ENCODE data around the gene NRG2.

Gene NRG2

DNA sequence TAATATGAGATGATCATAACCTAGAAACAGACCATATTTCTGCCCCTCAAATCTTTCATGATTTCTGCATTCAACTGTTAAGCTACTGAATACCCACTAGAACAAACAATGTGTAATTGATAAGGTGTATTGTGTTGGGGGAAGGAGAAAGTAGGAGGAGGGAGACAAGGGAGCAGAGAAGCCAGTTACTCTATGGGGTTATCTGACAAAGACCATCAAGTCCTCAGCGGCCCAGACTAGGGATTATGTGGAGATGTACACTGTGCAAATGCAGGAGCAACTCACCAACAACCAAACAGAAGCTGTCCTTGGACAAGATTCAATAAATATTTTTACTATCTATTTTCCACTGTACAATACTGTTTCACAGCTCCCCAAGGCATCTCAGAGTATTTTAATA lies 2.7 kb downstream of the NRG2 start:
- no peak for FAIRE-seq

DNA sequence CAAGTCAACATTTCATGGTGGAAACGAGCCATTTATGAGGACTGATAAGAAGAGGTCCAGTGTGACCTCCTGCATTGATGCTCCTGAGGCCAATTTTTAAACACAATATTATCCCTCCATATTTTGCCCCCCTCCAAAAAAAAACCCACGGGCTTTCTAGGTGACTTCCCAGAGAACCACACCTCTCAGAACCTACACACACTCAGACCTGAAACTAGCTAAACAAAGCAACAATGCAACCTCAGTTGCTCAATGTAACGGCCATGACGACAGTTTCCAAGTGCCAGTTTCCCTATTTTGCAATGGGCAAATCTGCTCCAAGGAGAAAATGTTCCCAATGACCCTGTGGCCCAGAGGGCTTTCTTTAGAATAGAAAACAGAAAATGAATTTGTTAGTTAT lies 3.5 kb downstream of the NRG2 start:
- FAIRE-seq: no peak

DNA sequence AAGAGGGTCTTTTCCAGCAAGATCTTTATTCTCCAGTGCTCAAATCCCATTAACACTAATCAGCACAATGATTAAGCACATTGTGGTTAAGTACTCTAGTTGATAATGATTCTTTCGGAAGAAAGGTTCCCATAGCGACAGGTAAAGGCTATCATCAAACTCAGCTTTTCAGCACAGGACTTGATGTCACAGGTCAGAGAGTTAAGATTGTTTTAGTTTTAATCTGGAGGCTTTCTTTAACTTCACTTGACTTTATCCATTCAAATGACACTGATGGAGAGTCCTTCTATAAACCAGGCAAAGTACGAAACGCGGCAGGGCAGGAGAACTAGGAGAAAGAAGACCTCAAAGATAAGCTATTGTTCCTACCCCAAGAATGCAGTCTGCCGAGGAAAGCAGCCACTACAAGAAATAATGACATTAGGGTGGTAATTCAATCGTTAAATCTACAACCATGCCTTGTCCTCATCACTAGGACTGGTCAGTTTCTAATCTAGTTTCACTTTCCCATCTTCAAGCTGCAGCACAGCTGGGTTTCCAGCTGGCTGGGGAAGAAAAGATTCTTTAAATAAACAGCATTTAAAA lies 4.6 kb downstream of the NRG2 start:
- FAIRE-seq: no peak

- no peak for FAIRE-seq
Measured at GRCh38 chr5:140037012-140037411, 6.1 kb downstream of the NRG2 start.

DNA sequence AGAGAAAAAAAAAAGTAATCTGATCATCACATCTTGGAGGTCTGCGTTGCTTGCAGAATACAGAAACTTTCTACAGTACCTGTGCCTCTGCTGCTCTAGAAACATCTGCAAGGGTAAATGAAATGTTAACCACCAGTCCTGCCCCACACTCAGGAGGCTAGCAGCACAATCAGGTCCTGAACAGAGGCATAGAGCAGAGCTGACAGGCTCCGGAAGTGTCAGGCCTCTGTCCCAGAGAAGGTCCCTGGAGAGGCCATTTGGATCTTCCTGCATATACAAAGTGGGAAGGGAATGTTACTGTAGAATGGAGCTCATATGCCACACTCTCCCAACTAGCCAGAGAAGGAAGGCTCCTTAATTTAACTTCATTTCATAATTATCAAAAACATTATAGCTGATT lies 7.2 kb downstream of the NRG2 start:
- FAIRE-seq: no peak

DNA sequence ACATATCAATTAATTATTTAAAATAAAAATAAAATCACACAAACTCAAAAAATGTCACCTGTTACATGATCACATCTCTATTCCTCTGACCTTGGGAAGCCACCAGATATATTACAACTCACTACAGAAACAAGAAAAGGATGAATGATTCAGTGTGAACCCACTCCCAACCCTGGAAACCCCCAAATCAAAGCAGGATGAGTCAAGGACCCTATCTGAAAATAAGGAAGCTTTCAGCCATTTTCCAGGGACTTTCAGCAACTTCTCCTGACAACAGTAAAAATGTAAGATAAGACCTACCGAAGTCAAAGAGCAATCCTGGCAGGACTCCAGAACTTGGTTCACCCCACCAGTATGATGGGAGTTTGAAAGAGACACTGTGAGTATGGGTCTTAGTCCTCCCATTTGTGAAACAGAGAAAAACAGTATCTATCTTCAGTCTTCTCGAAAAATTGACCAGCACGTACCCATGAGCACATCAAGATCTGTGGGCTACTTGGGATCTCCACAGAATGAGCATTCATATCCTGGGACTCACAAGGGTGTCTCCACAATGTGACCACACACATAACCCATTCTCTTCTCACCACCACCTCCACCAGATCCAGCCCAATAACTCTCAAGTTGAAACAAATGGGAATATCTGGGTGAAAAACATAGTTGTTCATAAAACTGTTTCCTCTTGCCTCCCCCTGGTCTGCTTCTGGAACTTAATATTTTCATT lies 9.9 kb downstream of the NRG2 start:
- no peak for FAIRE-seq

DNA sequence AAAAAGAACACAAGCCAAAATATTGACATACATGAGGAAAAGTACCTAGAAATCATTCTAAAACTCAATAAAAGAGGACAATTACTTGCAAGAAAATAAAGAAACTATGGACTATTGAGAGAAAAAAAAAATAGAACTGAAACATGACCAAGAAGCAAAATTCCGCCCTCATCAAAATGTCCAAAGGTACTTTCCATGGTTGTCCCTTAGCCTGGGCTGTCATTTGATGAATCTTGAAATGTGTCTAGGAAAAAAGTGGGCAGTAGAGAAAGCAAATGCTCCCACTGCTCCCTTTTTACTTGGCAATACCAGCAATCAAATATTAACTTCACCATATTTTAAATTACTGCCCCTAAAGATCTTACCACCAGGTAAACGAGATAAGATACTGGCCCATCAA lies 10.8 kb downstream of the NRG2 start:
- FAIRE-seq: no peak

GRCh38 chr5:140027807-140028206 lies 15.3 kb downstream of the NRG2 start:
- FAIRE-seq: no peak

DNA sequence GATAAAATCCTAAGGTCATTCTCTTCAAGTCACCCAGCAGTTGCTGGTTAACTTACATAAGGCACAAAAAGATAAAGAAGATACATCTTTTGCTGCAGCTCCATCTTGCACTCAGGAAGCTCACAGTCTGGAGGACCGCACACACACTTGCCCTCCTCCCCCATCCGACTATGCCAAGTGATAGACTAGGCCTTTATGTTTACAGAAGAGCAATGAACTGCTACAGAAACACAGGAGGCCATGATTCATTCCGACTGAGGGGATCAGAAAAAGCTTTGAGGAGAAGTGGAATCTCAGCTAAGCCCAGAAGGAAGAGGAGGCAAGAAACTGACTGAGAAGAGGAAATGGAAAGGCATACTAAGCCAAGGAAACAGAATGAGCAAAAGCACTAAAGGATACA lies 17.4 kb downstream of the NRG2 start:
- FAIRE-seq: no peak

- FAIRE-seq: no peak
Measured at GRCh38 chr5:140024928-140025327, 18.2 kb downstream of the NRG2 start.

- no peak for FAIRE-seq
Measured at GRCh38 chr5:140023611-140024191, 19.4 kb downstream of the NRG2 start.

GRCh38 chr5:140020601-140021177 lies 22.4 kb downstream of the NRG2 start:
- no peak for FAIRE-seq

- no peak for FAIRE-seq
Measured at GRCh38 chr5:140018920-140019644, 24.0 kb downstream of the NRG2 start.

- no peak for FAIRE-seq
Measured at GRCh38 chr5:140018517-140018916, 24.6 kb downstream of the NRG2 start.

DNA sequence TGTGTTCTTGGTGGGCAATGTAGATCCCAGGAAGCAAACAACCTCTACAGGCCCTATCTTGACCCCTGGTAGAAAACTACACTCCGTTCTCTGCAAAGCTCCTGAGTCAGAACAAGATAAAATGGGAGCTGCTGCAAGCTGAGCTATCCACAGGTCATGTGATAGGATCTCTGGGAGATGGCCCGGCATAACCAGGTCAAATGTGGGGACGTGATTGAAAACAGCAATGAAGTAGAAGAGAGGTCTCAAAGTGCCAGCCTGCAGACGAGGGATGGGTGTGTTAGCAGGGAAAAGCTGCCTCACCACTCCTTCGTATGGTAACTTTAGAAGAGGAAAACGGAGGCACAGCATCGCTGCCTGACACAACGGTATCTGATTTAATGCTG lies 25.0 kb downstream of the NRG2 start:
- FAIRE-seq: no peak

DNA sequence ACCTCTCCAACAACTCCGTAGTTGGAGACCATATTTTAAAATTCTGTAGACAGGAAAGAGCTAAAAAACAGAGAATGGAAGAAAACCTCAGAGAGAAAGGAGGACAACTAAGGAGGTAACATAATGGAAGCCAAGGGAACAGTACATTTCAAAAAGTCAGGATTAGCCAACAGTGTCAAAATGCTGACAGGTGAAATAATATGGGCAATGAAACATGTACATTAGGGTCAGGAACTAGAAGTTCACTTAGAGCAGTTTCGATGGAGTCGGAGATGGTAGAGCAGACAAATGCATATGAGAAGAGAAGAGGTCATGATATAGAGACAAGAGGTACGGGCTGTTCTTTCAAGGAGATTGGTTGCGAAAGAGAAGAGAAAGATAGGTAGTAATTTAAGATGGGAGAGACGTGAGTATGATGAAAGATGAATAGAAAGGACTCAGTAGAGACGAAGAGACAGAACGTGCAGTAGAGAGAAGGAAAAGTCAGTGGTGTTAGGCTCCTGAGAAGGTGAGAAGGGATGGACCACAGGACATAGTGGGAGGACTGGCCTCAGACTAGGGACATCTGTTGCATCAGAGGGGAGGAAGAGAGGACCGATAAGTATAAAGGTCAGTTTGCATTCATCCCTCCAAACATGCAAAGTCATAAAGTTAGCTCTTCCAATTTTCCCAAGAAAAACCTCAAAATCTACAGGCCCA lies 25.6 kb downstream of the NRG2 start:
- FAIRE-seq: no peak

GRCh38 chr5:140015706-140016105 lies 27.4 kb downstream of the NRG2 start:
- FAIRE-seq: no peak

- no peak for FAIRE-seq
Measured at GRCh38 chr5:140014751-140015150, 28.3 kb downstream of the NRG2 start.

- FAIRE-seq: no peak
Measured at GRCh38 chr5:140013536-140013935, 29.6 kb downstream of the NRG2 start.

- FAIRE-seq: no peak
Measured at GRCh38 chr5:140012443-140012842, 30.7 kb downstream of the NRG2 start.

GRCh38 chr5:140011297-140011802 lies 31.7 kb downstream of the NRG2 start:
- no peak for FAIRE-seq

- FAIRE-seq: no peak
Measured at GRCh38 chr5:140010798-140011197, 32.3 kb downstream of the NRG2 start.

GRCh38 chr5:140007311-140007710 lies 35.8 kb downstream of the NRG2 start:
- FAIRE-seq: no peak
